Activated CD4-positive, alpha-beta T cell treated with anti-CD3 and anti-CD28 coated beads for 1 hour (primary cell): ENCODE data around the gene HDAC4.
A peak's percentile ranks its signal among the peaks of the same experiment; 100 is the strongest.

ENCODE experiments used
- DNase-seq: peaks from one replicate; pipeline ENCODE4 v3.0.0-alpha.2; 2020

Gene HDAC4

GRCh38 chr2:239276851-239277250 lies 124.0 kb downstream of the HDAC4 start:
- DNase-seq: no peak

DNA sequence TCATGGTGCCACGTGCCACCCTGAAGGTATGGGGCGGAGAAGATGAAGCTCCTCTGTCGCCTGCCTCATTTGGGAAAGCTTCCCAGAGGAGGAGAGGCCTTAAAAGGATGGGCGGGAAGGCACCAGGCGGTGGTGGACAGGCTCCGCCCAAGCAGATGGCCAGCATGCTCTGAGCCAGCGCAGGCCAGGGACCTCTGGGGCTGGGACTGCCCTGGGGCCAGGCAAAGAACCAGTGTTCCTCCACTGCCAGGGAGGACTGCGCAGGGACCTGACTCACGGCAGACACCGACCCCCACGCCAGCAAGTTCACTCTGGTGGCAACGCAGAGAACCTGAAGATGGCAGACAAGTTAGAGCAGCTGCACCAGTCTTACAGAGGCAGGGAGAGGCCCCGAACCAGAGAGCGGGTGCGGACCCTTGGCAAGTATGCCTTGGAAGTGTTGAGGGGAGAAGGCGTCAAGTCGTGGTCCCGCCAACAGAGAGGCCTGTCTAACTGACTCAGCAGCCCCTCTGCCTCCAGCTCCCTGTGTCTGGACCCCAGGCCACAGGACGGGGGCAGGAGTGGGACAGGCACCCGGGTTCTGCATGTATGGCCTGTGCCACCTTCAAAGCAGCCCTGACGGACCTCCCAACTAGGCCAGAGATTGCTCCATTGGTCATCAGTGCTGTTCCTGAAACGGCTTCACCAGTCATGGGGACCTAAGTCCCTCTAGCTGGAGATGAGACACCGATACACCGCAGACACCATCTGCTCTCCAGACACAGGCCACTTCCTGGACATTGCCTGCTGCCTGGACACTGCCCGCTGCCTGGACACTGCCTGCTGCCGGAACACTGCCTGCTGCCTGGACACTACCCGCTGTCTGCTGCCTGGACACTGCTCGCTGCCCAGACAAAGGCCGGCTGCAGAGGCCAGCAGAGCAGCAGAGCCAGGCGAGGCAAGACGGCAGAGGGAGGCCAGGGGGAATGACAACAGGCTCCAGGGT lies 124.7 kb downstream of the HDAC4 start:
- DNase-seq: no peak

DNA sequence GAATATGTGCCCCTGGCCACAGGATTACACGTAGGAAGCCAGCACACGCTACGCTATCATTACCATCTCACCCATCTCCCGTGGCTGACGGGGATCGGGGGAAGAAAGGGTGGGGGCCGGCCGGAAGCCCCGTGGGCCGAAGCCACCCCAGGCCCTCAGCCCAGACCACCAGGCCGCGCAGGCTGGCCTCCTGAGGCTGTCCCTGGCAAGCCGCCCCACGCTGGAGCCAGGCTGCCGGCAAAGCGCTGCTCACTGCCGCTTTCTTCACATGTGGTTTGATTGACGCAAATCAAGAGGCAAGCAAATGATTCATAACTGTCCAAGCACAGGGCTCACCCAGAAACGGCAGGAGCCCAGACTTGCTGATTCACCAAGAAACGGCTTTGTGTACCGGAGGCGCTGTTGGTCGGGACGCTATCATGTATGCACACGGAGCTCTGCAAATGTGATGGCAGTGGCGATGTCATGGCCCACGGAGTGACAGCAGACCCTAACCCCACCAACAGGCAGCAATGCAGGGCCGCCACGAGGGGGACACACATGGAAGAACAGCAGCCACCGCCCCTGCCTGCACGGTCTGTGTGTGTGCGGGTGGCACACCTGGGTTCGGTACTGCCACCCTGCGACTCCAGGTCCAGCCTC lies 125.7 kb downstream of the HDAC4 start:
- peak; percentile 74 for DNase-seq

GRCh38 chr2:239274391-239275043 lies 126.3 kb downstream of the HDAC4 start:
- DNase-seq: no peak

DNA sequence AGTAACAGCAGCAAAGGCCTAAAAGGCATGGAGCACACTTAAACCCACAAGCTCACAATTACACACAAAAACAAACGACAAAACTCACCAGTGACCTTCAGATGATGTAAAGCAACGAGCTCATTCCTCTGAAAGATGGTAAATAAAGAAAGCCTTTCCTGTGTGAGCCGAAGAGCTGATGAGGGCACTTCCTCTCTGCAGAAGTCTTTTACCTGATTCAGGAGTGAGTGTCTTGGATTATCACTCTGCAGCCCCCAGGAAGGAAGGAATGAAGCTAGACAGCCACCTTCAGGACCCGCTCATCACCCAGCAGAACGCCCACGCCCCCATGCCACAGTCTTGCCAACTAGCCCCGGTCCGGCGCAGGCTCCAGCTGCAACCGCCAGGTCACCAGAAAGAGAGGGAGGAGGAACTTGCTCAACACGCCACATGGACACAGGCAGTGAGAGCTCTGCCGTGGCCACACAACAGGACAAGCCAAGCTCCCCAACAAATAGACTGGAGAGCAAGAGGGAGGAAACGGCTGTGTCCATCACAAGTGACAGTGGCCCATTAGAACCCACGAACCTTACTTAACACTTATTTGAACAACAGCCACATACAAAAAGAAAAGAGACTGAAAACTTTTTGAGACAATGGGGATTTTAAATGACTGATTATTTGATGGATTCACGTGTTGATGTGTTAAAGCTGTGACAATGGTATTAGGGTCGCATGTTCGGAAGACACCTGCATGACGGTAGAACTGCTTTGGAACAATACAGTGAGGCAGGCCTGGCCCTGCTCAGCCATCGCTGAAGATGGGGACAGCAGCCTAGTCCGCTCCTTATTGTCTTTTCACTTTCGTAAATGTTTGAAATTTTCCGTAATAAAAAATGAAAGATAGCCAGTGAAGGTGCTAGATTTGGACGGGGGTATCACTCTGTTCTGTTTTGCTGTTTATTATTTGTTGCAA lies 127.3 kb downstream of the HDAC4 start:
- no peak for DNase-seq

DNA sequence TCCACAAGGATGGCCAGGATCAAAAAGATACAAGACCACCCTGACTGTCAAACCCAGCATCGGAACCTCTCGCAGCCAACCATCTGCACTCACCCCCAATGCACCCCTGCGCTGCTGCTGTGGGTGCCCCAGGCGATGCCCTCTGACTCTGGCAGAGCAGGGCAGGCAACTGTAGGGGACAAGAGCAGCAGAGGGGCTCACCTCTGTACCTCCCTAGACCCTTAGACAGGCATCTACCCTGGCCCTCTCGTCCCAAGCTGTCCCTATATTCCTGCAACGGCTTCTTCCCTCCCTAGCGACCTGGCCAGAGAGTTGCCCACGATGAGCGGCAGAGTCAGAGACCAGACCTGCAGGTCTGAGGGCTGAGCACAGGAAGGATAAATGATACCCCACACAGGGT lies 128.2 kb downstream of the HDAC4 start:
- no peak for DNase-seq

- DNase-seq: no peak
These were observed 128.9 kb downstream of the HDAC4 start for GRCh38 chr2:239271882-239272281.

DNA sequence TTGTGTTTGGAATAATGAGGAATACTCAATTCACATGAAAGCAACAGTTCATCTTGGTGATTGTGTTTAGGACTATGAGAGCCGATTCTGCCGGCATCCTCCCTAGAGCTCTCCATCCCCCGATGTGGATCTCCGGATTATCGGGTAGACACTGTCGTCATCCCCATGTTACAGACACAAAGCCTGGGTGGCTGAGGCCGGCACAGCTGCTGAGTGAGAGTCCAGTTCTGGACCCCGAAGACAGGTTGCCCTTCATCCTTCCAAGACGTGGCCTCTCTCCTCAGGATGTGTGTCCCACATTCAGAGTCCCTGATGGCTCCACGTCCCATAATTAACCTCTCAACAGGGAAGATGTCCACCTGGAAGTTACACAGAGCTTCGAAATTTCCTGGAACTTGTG lies 129.3 kb downstream of the HDAC4 start:
- DNase-seq: no peak

DNA sequence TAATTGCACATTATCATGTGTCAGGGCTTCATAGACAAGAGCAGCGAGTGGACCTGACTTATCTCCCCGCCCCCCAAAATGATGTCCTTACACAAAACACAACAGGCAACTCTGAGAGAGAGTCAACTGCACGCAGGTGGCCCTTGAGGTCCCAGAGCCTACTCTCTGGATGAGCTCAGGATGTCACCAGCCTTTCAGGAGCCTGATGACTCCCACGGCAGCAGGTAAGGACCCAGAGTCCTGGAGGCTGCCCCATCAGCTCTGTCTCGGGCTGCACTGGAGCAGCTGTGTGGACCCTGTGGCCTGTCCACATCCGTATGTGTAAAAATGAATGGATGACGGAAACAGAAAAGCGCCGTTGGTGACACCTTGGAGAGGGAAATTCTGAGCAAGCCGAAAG lies 130.9 kb downstream of the HDAC4 start:
- no peak for DNase-seq

- DNase-seq: no peak
These were observed 131.5 kb downstream of the HDAC4 start for GRCh38 chr2:239269173-239269885.

- DNase-seq: no peak
These were observed 132.3 kb downstream of the HDAC4 start for GRCh38 chr2:239268549-239268948.

DNA sequence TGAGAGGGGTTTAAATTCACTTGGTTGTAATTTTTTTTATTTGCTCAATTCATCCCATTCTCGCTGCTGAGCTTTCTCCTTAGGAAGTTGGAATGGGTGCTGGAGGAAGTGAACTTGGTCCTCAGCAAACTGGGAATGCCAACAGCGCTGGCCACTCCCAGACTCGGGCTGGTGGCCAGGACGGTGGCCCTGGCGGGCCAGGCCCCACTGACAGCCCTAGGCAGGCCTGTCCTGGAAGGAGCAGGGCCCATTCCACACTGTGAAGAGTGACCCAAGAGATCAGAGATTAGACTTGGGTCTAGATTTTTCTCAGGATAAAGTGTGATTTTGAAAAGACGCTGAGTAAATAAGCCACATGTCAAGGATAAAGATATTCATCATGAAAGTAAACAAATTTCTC lies 132.7 kb downstream of the HDAC4 start:
- DNase-seq: no peak

GRCh38 chr2:239267288-239267951 lies 133.4 kb downstream of the HDAC4 start:
- peak; percentile 86 for DNase-seq

DNA sequence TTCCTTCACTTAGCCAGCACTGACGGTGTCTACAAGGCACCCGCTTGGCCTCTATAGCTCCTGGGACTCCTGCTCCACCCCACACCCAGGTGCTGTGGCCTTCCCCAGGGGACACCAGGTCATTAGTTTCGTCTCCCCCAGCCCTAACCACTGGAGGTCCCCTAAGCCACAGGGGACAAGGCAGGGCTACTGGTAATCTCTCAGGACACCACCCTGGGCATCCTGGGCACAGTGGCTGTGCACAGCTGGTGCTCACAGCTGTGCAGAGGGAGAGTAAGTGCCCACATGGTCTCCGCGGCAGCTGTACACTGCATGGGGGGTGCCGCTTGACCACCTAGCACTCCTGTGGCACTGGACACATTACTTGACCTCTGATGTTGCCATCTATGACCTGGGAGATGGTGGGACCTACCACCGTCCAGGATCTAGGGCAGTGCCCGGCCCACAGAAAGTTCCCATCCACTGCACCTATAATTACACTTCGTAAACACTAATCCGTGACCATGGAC lies 134.0 kb downstream of the HDAC4 start:
- no peak for DNase-seq

DNA sequence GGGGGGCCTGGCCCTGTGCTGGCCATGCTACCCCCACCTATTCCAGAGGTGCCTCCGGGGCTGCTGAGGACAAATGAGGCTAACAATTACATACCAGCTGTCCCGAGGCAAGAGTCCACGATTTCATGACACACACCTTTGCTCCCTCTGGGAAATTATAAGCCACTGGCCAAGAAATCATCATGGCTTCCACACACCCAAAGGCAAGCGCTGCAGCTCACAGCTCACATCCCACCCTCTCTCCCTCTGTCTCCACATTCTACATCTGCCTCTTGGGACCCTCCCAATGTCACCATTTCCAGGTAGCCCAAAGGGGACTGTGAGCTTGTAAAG lies 134.4 kb downstream of the HDAC4 start:
- DNase-seq: no peak

DNA sequence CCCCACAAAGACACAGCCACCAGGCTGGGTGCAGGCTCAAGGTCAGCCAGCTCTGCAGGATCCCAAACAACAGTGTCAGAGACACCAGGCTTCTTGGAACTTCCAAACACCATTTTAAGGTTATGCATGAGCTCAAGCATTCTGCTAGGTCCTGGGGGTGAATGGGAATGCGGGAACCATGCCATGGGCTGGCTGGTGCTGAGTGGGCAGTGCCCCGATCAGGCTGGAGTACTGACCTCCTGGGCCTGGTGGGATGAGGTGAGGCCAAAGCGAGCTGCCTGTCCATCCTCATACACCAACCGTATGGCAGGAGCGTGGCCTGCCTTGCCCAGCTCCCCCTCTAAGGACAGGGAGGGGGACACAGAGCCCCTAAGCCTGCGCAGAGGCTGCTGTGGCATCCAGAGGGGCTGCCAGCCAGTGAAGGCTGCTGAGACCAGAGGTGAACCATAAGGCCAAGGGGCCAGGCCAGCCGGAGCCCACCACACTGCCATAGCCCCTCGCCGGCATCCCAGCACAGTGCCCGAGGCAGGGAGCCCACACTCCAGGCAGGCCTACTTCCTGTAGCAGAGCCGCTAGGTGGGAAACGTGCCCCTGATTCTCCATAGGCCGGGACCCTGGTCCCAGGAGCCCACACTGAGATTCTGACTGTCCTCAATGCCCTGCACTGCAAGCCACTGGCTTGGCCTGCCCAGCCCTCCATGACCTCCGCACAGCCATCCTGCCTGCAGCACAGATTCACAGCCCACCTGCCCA lies 135.0 kb downstream of the HDAC4 start:
- no peak for DNase-seq

GRCh38 chr2:239264838-239265651 lies 135.8 kb downstream of the HDAC4 start:
- peak; percentile 46 for DNase-seq

- DNase-seq: no peak
These were observed 136.4 kb downstream of the HDAC4 start for GRCh38 chr2:239264492-239264837.

- no peak for DNase-seq
These were observed 136.9 kb downstream of the HDAC4 start for GRCh38 chr2:239263669-239264491.
